ENCODE measurements around the gene FHOD3. TPM values are rescaled to one million over a fixed set of nuclear protein-coding genes. Genes with fewer than 3 reads are reported as not detected.

Gene FHOD3
- total and polyA plus RNA-seq, 2 of the 8 experiments (the other 6 are each of a cell fraction or from before 2014, with no cell fraction given): 9.7 to 10.5 TPM

GRCh38 chr18:36484591-36484990 lies 187.1 kb downstream of the FHOD3 start:
- DNase-seq (ENCODE audit: low read depth in 1 of 2, low spot score in 2 of 2): no peak
- H3K4me2 ChIP-seq (ENCODE audit: insufficient read depth in 1 of 2, low read depth in 2 of 2, low read length in 2 of 2): no peak overlapping the region
- no peaks in the 10 kb centered on the region for H4K20me1 ChIP-seq (replicated peaks in 1 of 2; ENCODE audit: control insufficient read depth in 1 of 2, insufficient read depth in 2 of 2, low read length in 2 of 2)
- H3K79me1 ChIP-seq (ENCODE audit: low read depth, low read length): no peaks in the 10 kb centered on the region; the same call in 1 of the 2 replicates
- 89% methylated on average over 5 of the region's 5 CpGs; no CpG with 5 or more reads in 1 of the 2 experiments for WGBS, 2 experiments (ENCODE audit: extremely low coverage in 1 of 2, insufficient coverage in 1 of 2, insufficient read length in 1 of 2, insufficient replicate concordance in 2 of 2, low coverage in 1 of 2, low lambda C conversion rate in 2 of 2, missing lambda C conversion rate in 1 of 2)
- H2AK5ac ChIP-seq (ENCODE audit: low read depth, low read length): no peak overlapping the region
- ChIA-PET CTCF (ENCODE audit: partially characterized antibody) (interaction anchor here (0.6 kb wide), 1 partner anchor 32 kb away, joined by 3 read pairs; no protein-coding TSS in a partner anchor), POLR2A (ENCODE audit: partially characterized antibody) (no interaction called here)
- no peak overlapping the region for H3K56ac ChIP-seq (replicated peaks; ENCODE audit: insufficient read length, low read depth, low read length)
- H3K14ac ChIP-seq (ENCODE audit: insufficient read length): no peak overlapping the region
- H3K9ac ChIP-seq (replicated peaks in 1 of 4; ENCODE audit: extremely low read depth in 1 of 4, low read depth in 3 of 4, low read length in 3 of 4): no peak overlapping the region
- no peaks in the 10 kb centered on the region for H3K79me2 ChIP-seq (ENCODE audit: control insufficient read depth in 1 of 2, insufficient read depth in 2 of 2, low read length in 2 of 2)
- no peak for FAIRE-seq
- H3K9me3 ChIP-seq (ENCODE audit: insufficient read depth in 2 of 2, low read depth in 1 of 2, low read length in 1 of 2): no peaks in the 10 kb centered on the region
- TF ChIP-seq RXRA (IDR thresholded peaks at IDR 0.05; ENCODE audit: insufficient read depth, low read depth, low read length) (no peak), KDM4A (IDR thresholded peaks at IDR 0.05; ENCODE audit: low read depth, low read length, severe bottlenecking) (no peak), POLR2A (IDR thresholded peaks at IDR 0.05; ENCODE audit: control extremely low read depth in 1 of 2, low read depth in 2 of 2, low read length in 2 of 2) (no peak), TAF7 (optimal IDR thresholded peaks at IDR 0.05; ENCODE audit: borderline replicate concordance, low read depth, low read length) (no peak), KDM5A (IDR thresholded peaks at IDR 0.05; ENCODE audit: low read length) (no peak), SIX5 (IDR thresholded peaks at IDR 0.05; ENCODE audit: low read depth, low read length) (no peak), ASH2L (IDR thresholded peaks at IDR 0.05; ENCODE audit: low read length) (no peak), CTBP2 (IDR thresholded peaks at IDR 0.05; ENCODE audit: borderline replicate concordance, insufficient read depth, insufficient read length, low read length) (no peak), CTCF (IDR thresholded peaks at IDR 0.05; ENCODE audit: control extremely low read depth in 1 of 3, insufficient read depth in 1 of 3, low read depth in 1 of 3, low read length in 3 of 3) (no peak), CHD2 (IDR thresholded peaks at IDR 0.05; ENCODE audit: low read length) (no peak), RBBP5 (IDR thresholded peaks at IDR 0.05; ENCODE audit: borderline replicate concordance, low read depth, low read length) (no peak), SIN3A (conservative IDR thresholded peaks at IDR 0.05 in 1 of 2, IDR thresholded peaks at IDR 0.05 in 1 of 2; ENCODE audit: low read depth in 1 of 2, low read length in 2 of 2) (no peak)
- no peak overlapping the region for H3K18ac ChIP-seq (ENCODE audit: extremely low read depth, low read length)
- no peak overlapping the region for H2BK15ac ChIP-seq (ENCODE audit: low read length)
- no peak overlapping the region for H2BK20ac ChIP-seq (ENCODE audit: low read length)
- no peaks in the 10 kb centered on the region for H3K23me2 ChIP-seq (ENCODE audit: low read depth, low read length)
- no peak overlapping the region for H4K8ac ChIP-seq (ENCODE audit: extremely low read depth, insufficient read depth, low read length)
- H2BK5ac ChIP-seq (ENCODE audit: low read depth, low read length): no peak overlapping the region
- no peak overlapping the region for H4K5ac ChIP-seq (ENCODE audit: insufficient read length, low read depth, low read length)
- H2BK120ac ChIP-seq (replicated peaks; ENCODE audit: low read depth, low read length): no peak overlapping the region
- H3K4ac ChIP-seq (replicated peaks; ENCODE audit: insufficient read length, low read depth, low read length): no peak overlapping the region
- no peaks in the 10 kb centered on the region for H3K36me3 ChIP-seq (ENCODE audit: control insufficient read depth in 2 of 4, insufficient read depth in 4 of 4, low read length in 3 of 4)
- H4K91ac ChIP-seq (replicated peaks; ENCODE audit: insufficient read length, low read length): no peak overlapping the region
- H2BK12ac ChIP-seq (ENCODE audit: low read depth, low read length): peak overlapping the region; percentile 42; the same call in 1 of the 2 replicates
- no peak overlapping the region for H3K27ac ChIP-seq (ENCODE audit: low read depth, low read length)
- H3K4me3 ChIP-seq (ENCODE audit: extremely low read depth in 1 of 4, insufficient read depth in 2 of 4, low read depth in 3 of 4, low read length in 4 of 4): no peak overlapping the region
- no peak overlapping the region for H3K23ac ChIP-seq (ENCODE audit: insufficient read length)
- no peak overlapping the region for H2AFZ ChIP-seq (ENCODE audit: low read length)
- H3K27me3 ChIP-seq (replicated peaks in 1 of 4; ENCODE audit: control insufficient read depth in 3 of 4, extremely low read depth in 1 of 4, insufficient read depth in 3 of 4, low read length in 3 of 4): no peaks in the 10 kb centered on the region
- H3K4me1 ChIP-seq (replicated peaks in 1 of 4; ENCODE audit: control insufficient read depth in 3 of 4, insufficient read depth in 4 of 4, low read length in 3 of 4): peaks cover 4 to 20% (median 17%) of the 10 kb centered on the region in 4 experiments
